ENCODE data around the gene MATCAP1. TPM values are rescaled to one million over a fixed set of nuclear protein-coding genes. Genes with fewer than 3 reads are reported as not detected.

Gene MATCAP1
- total and polyA plus RNA-seq, 2 of the 13 experiments (the other 11 are each of a cell fraction or from before 2014, with no cell fraction given) = 11.2 to 24.5 TPM

DNA sequence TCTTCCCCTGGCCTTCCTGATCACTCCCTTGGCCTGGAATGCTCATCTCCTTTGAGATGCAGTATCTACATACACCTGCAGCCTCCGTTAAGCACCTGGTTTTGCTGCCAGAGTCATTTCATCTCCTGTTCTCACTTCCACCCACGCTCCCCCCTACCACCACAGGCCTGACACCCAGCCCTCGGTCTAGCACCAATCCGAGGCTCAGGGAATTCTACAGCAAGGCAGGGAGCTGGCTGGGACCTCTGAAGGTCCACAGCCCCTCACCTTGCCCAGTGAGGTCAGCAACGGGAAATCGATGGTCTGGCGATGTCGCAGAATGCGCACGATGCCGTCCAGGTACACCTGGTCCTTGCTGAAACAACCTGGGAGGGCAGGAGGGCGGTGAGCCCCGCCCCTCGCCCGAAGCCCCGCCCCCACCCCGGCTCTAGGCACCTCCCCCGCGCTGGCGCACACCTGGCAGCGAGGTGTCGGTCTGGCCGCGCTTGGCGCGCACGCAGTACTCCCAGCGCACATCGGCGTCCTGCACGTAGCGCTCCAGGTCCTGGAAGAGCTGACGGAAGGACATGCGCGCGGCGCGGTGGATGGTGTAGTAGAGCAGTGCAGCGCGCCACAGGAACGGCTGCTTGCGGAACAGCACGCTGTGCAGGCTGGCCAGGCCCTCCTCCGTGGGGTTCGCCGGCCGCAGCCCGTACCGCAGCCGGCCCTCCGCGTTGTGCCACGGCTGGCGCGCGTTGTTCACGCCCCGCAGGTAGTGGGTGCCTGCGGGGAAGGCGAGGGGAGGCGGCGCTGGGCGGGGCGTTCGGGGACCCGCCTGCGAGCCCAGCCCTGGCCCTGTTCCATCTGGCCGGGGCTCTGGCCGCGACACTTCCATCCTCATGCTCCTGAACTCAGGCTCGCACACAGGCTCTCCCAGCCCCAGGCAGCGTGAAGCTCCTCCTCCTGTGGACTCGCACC lies 5.7 kb downstream of the MATCAP1 start (continued):
- TF ChIP-seq, protein P1, sequence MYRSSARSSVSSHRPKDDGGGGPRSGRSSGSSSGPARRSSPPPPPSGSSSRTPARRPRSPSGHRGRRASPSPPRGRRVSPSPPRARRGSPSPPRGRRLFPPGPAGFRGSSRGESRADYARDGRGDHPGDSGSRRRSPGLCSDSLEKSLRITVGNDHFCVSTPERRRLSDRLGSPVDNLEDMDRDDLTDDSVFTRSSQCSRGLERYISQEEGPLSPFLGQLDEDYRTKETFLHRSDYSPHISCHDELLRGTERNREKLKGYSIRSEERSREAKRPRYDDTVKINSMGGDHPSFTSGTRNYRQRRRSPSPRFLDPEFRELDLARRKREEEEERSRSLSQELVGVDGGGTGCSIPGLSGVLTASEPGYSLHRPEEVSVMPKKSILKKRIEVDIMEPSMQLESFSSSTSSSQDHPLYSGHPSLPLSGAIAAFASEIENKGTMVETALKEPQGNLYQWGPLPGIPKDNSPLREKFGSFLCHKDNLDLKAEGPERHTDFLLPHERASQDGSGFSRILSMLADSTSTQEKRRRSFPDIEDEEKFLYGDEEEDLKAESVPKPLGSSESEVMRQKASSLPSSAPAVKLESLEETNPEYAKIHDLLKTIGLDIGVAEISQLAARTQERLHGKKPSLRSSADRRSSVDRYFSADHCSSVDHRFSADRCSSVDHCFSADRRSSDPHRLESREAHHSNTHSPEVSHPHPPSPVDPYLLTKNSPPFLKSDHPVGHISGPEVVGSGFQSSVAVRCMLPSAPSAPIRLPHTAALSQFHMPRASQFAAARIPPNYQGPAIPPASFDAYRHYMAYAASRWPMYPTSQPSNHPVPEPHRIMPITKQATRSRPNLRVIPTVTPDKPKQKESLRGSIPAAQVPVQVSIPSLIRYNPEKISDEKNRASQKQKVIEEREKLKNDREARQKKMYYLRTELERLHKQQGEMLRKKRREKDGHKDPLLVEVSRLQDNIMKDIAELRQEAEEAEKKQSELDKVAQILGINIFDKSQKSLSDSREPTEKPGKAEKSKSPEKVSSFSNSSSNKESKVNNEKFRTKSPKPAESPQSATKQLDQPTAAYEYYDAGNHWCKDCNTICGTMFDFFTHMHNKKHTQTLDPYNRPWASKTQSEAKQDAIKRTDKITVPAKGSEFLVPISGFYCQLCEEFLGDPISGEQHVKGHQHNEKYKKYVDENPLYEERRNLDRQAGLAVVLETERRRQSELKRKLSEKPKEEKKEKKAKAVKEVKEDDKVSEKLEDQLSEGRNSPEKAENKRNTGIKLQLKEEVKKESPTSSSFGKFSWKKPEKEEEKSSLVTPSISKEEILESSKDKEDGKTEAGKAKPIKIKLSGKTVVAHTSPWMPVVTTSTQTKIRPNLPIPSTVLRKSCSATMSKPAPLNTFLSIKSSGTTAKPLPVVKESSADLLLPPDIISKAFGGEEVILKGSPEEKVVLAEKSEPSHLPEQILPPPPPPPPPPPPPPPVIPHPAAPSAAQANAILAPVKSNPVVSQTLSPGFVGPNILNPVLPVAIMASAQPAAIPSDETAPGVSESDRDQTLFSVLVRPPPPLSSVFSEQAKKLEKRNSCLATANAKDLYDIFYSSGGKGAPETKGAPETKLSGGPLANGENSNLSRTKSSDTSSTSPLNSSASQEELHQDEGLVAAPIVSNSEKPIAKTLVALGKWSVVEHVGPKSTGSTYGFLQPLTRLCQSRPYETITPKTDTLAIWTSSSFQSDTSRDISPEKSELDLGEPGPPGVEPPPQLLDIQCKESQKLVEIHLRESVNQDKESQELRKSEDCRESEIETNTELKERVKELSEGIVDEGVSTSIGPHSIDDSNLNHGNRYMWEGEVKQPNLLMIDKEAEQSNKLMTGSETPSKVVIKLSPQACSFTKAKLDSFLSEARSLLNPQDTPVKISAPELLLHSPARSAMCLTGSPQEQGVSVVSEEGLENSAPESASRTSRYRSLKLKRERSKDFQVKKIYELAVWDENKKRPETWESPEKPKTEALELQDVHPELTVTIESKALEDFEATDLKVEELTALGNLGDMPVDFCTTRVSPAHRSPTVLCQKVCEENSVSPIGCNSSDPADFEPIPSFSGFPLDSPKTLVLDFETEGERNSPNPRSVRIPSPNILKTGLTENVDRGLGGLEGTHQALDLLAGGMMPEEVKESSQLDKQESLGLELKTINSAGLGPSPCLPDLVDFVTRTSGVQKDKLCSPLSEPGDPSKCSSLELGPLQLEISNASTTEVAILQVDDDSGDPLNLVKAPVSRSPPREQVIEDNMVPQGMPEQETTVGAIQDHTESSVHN (CRISPR knock-in tag; IDR thresholded peaks at IDR 0.05) = peak; percentile 41; the same call in 1 of the 2 replicates
- TF ChIP-seq ZNF207 (IDR thresholded peaks at IDR 0.05; ENCODE audit: borderline replicate concordance) (no peak), KDM4B (CRISPR knock-in tag; IDR thresholded peaks at IDR 0.05) (no peak), ZNF335 (CRISPR knock-in tag; IDR thresholded peaks at IDR 0.05) (no peak), SOX5 (CRISPR knock-in tag; IDR thresholded peaks at IDR 0.05; ENCODE audit: borderline replicate concordance) (no peak; the same call in 1 of the 2 replicates), TOPORS (CRISPR knock-in tag; IDR thresholded peaks at IDR 0.05) (no peak), ATF1 (CRISPR knock-in tag; IDR thresholded peaks at IDR 0.05) (no peak), CCAR2 (optimal IDR thresholded peaks at IDR 0.05; ENCODE audit: low read depth, low read length) (no peak), GFI1 (CRISPR knock-in tag; IDR thresholded peaks at IDR 0.05; ENCODE audit: borderline replicate concordance) (no peak), SYNCRIP (IDR thresholded peaks at IDR 0.05; ENCODE audit: insufficient read depth, low read depth, low read length) (no peak), ZNF383 (CRISPR knock-in tag; IDR thresholded peaks at IDR 0.05; ENCODE audit: borderline replicate concordance) (no peak), ERF (CRISPR knock-in tag; IDR thresholded peaks at IDR 0.05) (no peak), ZNF780A (CRISPR knock-in tag; IDR thresholded peaks at IDR 0.05) (no peak), TGIF2 (CRISPR knock-in tag; IDR thresholded peaks at IDR 0.05) (no peak; the same call in 1 of the 2 replicates), ZNF776 (CRISPR knock-in tag; IDR thresholded peaks at IDR 0.05) (peak; percentile 95), JUN (CRISPR knock-in tag; IDR thresholded peaks at IDR 0.05) (no peak), MTA3 (CRISPR knock-in tag; IDR thresholded peaks at IDR 0.05) (no peak), ZNF354B (CRISPR knock-in tag; IDR thresholded peaks at IDR 0.05) (no peak)

Data from HepG2 (cell line).